CD14-positive monocyte (primary cell): ENCODE results near the gene CAMKK2. TPM values are rescaled to one million over a fixed set of nuclear protein-coding genes. Genes with fewer than 3 reads are reported as not detected.
"Not testable (repeated sequence)": the region's sequence is repeated elsewhere in the genome, so short reads cannot be mapped to it uniquely, and the experiment has no call there.

Experiments
- DNase-seq, 3 donors: peaks; one replicate each; pipeline ENCODE4 v3.0.0-alpha.2; 2011 to 2022
- H2AFZ ChIP-seq: 2 replicates; pipeline ENCODE4 v1.6.0; 2012; ENCODE audit warnings: mild to moderate bottlenecking, low read depth, low read length, inconsistent platforms; ENCODE audit not compliant: insufficient read depth, poor library complexity, severe bottlenecking
- H3K27ac ChIP-seq, 2 donors: 1 replicate in 1 of 2; 2 replicates in 1 of 2; pipeline ENCODE4 v1.5.1; 2012 to 2013; ENCODE audit warnings: low read length in 2 of 2, control low read depth in 1 of 2, inconsistent platforms in 1 of 2, low read depth in 1 of 2, mild to moderate bottlenecking in 1 of 2
- H3K27me3 ChIP-seq, 2 donors: one replicate each; pipeline versions ENCODE4 v1.6.0 to v1.6.1; 2011 to 2013; ENCODE audit warnings: low read length in 2 of 2; ENCODE audit not compliant: control insufficient read depth in 2 of 2, insufficient read depth in 2 of 2
- H3K36me3 ChIP-seq, 2 donors: replicated peaks in 1 of 2; 1 replicate in 1 of 2; 2 replicates in 1 of 2; pipeline versions ENCODE4 v1.5.1 to v1.6.1; 2012 to 2013; ENCODE audit warnings: low read length in 2 of 2, control low read depth in 1 of 2, inconsistent platforms in 1 of 2, mild to moderate bottlenecking in 1 of 2; ENCODE audit not compliant: insufficient read depth in 2 of 2, control insufficient read depth in 1 of 2
- H3K4me1 ChIP-seq, 2 donors: 1 replicate in 1 of 2; 2 replicates in 1 of 2; pipeline versions ENCODE4 v1.5.1 to v1.6.1; 2012 to 2013; ENCODE audit warnings: low read length in 2 of 2, control low read depth in 1 of 2, inconsistent platforms in 1 of 2, mild to moderate bottlenecking in 1 of 2, moderate library complexity in 1 of 2; ENCODE audit not compliant: insufficient read depth in 2 of 2, control insufficient read depth in 1 of 2
- H3K4me2 ChIP-seq: replicated peaks from 2 replicates; pipeline ENCODE3; 2012; ENCODE audit warnings: low read length, moderate library complexity, mild to moderate bottlenecking; ENCODE audit not compliant: poor library complexity, severe bottlenecking; ENCODE audit errors: extremely low read depth
- H3K4me3 ChIP-seq, 3 experiments: fragments of 200-600 bp in 1 of 3; sonication (generic) in 1 of 3; replicated peaks in 1 of 3; 1 replicate in 2 of 3; 2 replicates in 1 of 3; pipeline ENCODE4 v1.5.1; 2011 to 2013; ENCODE audit warnings: low read length in 3 of 3, mild to moderate bottlenecking in 3 of 3, control low read depth in 2 of 3, low read depth in 2 of 3, inconsistent platforms in 1 of 3, moderate library complexity in 1 of 3
- H3K79me2 ChIP-seq: 2 replicates; pipeline ENCODE4 v1.6.0; 2012; ENCODE audit warnings: mild to moderate bottlenecking, control low read depth, inconsistent platforms, low read length, moderate library complexity; ENCODE audit not compliant: insufficient read depth
- H3K9ac ChIP-seq: 2 replicates; pipeline ENCODE4 v1.6.0; 2017; ENCODE audit warnings: low read length, mild to moderate bottlenecking; ENCODE audit not compliant: insufficient read depth, poor library complexity, severe bottlenecking
- H3K9me3 ChIP-seq, 2 donors: replicated peaks in 1 of 2; 1 replicate in 1 of 2; 2 replicates in 1 of 2; pipeline versions ENCODE4 v1.5.1 to v1.6.1; 2012 to 2013; ENCODE audit warnings: low read length in 2 of 2, control low read depth in 1 of 2; ENCODE audit not compliant: control insufficient read depth in 1 of 2, insufficient read depth in 1 of 2
- H4K20me1 ChIP-seq: 2 replicates; pipeline ENCODE4 v1.6.0; 2012; ENCODE audit warnings: mild to moderate bottlenecking, low read length, control low read depth, moderate library complexity; ENCODE audit not compliant: insufficient read depth
- H3K27ac Mint-ChIP-seq, 7 donors: one replicate each; pipeline ENCODE4 v1.8.0; 2020; ENCODE audit warnings: mild to moderate bottlenecking in 7 of 7, mixed read lengths in 7 of 7, moderate library complexity in 6 of 7, inconsistent platforms in 2 of 7
- H3K27me3 Mint-ChIP-seq, 3 donors: one replicate each; pipeline ENCODE4 v1.8.0; 2021 to 2022; ENCODE audit warnings: low read depth in 3 of 3, mild to moderate bottlenecking in 3 of 3, mixed read lengths in 3 of 3, moderate library complexity in 3 of 3, inconsistent platforms in 1 of 3
- H3K36me3 Mint-ChIP-seq, 2 donors: one replicate each; pipeline ENCODE4 v1.8.0; 2020; ENCODE audit warnings: mixed read lengths in 2 of 2, inconsistent platforms in 1 of 2, mild to moderate bottlenecking in 1 of 2
- H3K4me1 Mint-ChIP-seq: one replicate; pipeline ENCODE4 v1.8.0; 2020; ENCODE audit warnings: mild to moderate bottlenecking, mixed read lengths
- H3K4me3 Mint-ChIP-seq, 2 donors: one replicate each; pipeline ENCODE4 v1.8.0; 2020; ENCODE audit warnings: mild to moderate bottlenecking in 2 of 2, mixed read lengths in 2 of 2, moderate library complexity in 1 of 2
- H3K9me3 Mint-ChIP-seq, 7 donors: one replicate each; pipeline ENCODE4 v1.8.0; 2020 to 2022; ENCODE audit warnings: mixed read lengths in 7 of 7, mild to moderate bottlenecking in 6 of 7, moderate library complexity in 6 of 7, inconsistent platforms in 2 of 7
- CTCF ChIP-seq: fragments of 200-600 bp; IDR thresholded peaks from one replicate; pipeline ENCODE4 v1.8.0; 2022; ENCODE audit warnings: antibody characterized with exemption, mild to moderate bottlenecking
- WGBS: methylation state at CpG from one replicate; pipeline ENCODE4 v1.1.5; 2013; ENCODE audit warnings: missing lambda C conversion rate; ENCODE audit not compliant: insufficient coverage; 5-methylcytosine and 5-hydroxymethylcytosine counted together
- intact Hi-C, 2 donors: fragments of 100-400 bp; cut with micrococcal nuclease; formaldehyde crosslinking; loops; one replicate each; pipeline versions ENCODE4 v1.15.0 to v1.15.1; 2023
- polyA plus RNA-seq, 3 donors: library from polyadenylated mRNA; depleted of rRNA in 1 of 3; unstranded in 2 of 3; stranded (reverse) in 1 of 3; fragments of 300-500 nt in 2 of 3; fragments of >200 nt in 1 of 3; fragmentation: Illumina TruSeq in 2 of 3; gene quantifications; 1 replicate in 2 of 3; 2 replicates in 1 of 3; pipeline ENCODE4 v1.2.3, GENCODE V29; 2012 to 2021

The CAMKK2 gene
- polyA plus RNA-seq, 3 donors: 55.6 to 71.4 (median 71.0) TPM

GRCh38 chr12:121202407-121203355 is 93.8 kb downstream of the CAMKK2 start:
- Histone ChIP-seq H3K27me3 (no peaks in the 10 kb centered on the region), H3K9me3 (no peaks in the 10 kb centered on the region), H3K36me3 (no peaks in the 10 kb centered on the region), H3K4me1 (peaks cover 5 to 6% of the 10 kb centered on the region in 2 donors), H3K4me2 (no peak overlapping the region), H3K27ac (no peak overlapping the region), H2AFZ (no peak overlapping the region), H4K20me1 (no peaks in the 10 kb centered on the region), H3K79me2 (no peaks in the 10 kb centered on the region), H3K4me3 (no peak overlapping the region), H3K9ac (no peak overlapping the region)
- no peak overlapping the region for H3K27ac Mint-ChIP-seq
- H3K36me3 Mint-ChIP-seq: peaks cover 2 to 3% of the 10 kb centered on the region in 2 donors
- intact Hi-C loops: no loop called here
- no peaks in the 10 kb centered on the region for H3K27me3 Mint-ChIP-seq
- no peak overlapping the region for H3K4me3 Mint-ChIP-seq
- WGBS: 57% methylated on average over 5 of the region's 14 CpGs
- no peak for TF ChIP-seq CTCF
- peaks cover 0 to 1% (median 0%) of the 10 kb centered on the region in 7 donors for H3K9me3 Mint-ChIP-seq
- peaks cover 21% of the 10 kb centered on the region for H3K4me1 Mint-ChIP-seq
- no peak for DNase-seq

GRCh38 chr12:121201140-121201539 is 95.4 kb downstream of the CAMKK2 start:
- H3K4me2 ChIP-seq, H2AFZ ChIP-seq, H3K4me3 Mint-ChIP-seq, H3K9me3 Mint-ChIP-seq, H3K4me3 ChIP-seq, H3K27me3 Mint-ChIP-seq, intact Hi-C loops, H3K79me2 ChIP-seq, H3K27ac ChIP-seq, DNase-seq, H3K36me3 Mint-ChIP-seq, H3K27me3 ChIP-seq, H3K9ac ChIP-seq, H3K36me3 ChIP-seq, H3K9me3 ChIP-seq, H4K20me1 ChIP-seq, H3K27ac Mint-ChIP-seq: not testable (repeated sequence)
- no CpG with 5 or more reads among the region's 6 CpGs for WGBS
- H3K4me1 Mint-ChIP-seq: peaks cover 31% of the 10 kb centered on the region
- peaks cover 18 to 21% of the 10 kb centered on the region in 2 donors for H3K4me1 ChIP-seq
